GM18907 (cell line): ENCODE data around the gene METTL1.
A peak's percentile ranks its signal among the peaks of the same experiment; 100 is the strongest.

Experiments
- ATAC-seq: cut with Tn5 transposase; IDR thresholded peaks from one replicate; pipeline ENCODE4 v1.9.1; 2021; ENCODE audit warnings: mild to moderate bottlenecking, moderate library complexity; ENCODE audit not compliant: unreplicated experiment

METTL1 gene

DNA sequence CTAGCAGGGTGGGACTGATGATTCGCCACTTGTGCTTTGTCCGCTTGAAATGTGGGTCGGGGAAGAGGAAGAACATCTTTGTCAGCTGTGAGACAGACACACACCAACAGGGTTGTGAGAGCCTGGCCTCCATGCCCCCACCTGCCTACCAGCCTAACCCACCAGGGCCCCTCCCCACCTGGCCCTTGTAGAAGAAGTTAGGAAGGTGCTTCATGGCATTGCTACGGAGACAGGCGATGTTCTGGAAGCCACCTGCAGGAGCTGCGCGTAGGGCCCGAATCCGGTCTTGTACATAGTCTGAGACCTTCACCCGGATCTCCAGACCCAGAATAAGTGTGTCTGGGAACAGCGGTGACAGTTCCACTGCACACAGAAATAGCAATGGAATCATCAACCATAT is 2.3 kb downstream of the METTL1 start:
- ATAC-seq = no peak

DNA sequence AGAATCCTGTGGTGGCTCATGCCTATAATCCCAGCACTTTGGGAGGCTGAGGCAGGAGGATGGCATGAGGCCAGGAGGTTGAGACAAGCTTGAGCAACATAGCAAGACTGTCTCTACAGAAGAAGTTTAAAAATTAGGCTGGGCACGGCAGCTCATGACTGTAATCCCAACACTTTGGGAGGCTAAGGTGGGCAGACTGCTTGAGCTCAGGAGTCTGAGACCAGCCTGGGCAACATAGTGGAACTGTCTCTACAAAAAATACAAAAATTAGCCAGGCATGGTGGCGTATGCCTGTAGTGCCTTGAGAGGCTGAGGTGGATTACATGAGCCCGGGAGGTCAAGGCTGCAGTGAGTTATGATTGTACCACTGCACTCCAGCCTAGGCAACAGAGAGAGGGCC is 4.0 kb downstream of the METTL1 start:
- ATAC-seq = no peak

DNA sequence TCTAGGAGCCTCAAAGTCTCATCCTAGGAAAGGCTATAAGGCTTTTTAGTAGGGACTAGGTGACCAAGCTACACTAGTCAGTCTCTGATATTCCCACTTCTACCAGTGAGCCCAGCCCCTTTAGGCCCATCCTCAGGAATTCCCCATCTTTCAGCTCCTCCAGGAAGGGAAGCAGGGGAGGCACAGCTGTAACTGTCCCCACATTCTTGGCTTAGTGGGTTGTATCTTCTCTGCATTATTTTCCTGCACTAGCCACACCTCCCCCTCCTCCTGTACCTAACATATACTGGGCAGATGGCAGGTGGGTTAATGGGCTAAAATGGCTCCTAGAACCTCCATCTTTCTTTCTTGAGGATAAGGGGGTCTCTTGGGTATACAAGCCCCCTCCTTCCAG is 4.6 kb downstream of the METTL1 start:
- no peak for ATAC-seq

DNA sequence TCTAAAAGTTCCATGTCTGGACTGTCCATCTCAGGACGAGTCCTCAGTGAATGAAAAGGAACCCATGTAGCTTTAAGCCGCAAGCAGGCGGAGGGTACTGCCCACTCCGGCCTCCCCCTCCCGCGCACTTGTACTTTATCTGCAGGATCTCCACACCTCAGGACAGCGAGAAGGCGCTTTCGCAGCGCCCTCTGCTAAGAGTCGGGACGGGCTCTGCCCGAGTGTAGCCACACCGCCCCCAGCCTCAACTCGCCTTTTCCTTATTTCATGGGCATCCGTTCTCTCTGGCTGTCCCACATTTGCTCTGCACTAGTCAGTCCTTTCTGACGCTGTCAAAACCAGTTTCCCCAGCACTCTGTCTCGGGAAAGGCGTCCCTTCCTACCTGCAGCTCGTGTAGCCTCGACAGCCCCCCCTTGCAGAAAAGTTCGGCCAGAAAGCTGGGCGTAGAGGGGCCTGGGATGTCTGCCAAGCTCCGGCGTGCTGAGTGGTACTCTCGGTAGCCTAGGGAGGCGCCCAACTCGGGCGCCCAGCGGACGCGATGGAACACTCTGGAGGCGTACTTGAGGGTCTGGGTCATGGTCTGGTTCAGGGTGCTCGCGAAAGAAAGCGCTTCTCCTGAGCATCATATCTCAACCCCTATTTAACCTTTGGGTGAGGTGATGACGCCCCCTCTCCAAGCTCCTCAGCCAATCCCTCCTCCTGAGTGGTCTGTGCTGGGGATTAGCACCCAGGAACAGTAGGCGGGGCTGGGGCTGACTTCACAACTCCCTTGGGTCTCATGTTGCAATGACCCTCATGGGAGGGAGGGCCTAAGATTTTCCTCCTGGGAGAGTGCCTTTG is 5.2 kb downstream of the METTL1 start, which contains the start of gene CYP27B1:
Gene CYP27B1 (minus strand): TSS at position 615 of the 841 bp plus-strand sequence. CDS start 37 bp downstream, at position 578.
- no peak for ATAC-seq

DNA sequence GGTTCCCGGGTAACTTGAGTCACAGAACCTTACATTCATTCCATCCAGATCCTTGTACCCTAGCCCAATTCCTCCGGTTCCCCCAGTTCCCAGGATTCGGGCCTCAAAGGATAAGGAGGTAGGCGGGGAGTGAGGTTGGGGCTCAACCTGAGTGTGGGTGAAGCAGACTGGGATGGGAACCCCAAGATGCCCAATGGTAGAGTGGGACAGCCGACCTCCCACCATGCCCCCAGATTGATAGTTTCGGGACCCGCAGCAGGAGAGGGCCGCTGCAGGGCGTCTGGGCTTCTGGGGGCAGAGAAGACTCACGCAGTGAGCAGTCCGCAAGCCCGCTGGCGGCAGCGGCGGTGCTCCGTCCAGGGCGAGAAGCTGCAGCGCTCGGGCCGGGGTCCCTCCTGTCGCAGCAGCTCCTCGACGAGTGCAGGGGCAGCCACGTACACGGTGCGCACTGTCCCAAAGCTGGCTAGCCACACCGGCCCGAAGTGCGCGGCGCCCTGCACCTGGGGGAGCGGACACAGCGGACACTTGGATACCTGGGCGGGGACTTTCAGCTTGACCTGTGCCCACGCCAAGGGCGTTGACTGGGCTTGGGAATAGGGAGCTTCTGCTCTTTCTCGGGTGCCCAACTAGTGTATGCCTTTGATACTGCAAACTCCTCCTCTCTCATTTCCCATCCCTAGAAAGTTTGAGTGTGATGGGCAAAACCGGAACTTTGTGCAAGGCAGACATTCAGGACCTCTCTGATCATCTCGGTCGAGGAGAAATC is 6.0 kb downstream of the METTL1 start:
- peak; percentile 6 for ATAC-seq

DNA sequence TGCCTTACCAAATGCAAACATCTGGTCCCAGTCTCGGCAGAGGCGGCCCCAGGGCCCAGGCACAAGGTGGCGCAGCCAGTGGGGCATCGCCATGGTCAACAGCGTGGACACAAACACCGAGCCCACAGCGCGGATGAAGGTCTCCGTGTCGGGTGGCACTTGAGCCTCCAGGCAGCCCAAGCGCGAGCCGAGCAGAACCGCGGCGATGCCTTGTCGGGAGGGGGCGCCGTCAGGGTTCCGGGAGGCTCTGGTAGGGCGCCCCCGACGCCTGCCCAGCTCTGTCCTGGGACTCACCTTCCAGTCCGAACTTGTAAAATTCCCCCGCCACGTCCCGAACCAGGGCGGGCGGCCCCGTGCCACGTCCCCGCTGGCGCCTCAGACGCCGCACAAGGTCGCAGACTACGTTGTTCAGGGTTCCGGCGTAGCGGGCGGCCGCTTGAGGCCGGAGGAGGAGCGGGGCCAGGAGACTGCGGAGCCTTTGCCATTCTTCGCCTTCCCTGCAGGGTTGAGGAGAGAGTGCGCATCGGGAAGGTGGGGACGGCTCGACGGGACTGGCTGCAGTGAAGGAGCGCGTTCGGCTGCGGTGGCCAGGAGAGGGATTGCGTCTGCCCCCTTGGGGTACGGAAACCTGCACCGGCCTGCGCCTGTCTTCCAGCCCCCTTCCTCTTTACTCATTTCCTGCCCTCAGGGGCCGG is 6.8 kb downstream of the METTL1 start:
- ATAC-seq = peak; percentile 60

DNA sequence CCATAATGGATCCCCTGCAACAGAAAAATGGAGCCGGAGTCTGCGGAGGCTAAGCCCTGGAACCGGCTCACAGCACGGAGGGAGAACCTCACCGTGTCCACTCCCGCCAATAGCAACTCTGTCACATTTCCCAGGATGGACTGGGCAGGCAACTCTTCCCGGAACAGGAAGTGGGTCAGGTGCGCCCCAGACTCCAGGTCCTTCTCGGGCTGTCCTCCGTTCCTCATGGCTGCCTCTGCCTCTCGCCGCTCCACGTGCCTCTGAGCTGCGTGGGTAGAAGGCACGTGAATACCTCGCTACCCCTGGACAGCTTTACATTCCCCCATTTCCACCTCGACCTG is 7.3 kb downstream of the METTL1 start:
- ATAC-seq = no peak

DNA sequence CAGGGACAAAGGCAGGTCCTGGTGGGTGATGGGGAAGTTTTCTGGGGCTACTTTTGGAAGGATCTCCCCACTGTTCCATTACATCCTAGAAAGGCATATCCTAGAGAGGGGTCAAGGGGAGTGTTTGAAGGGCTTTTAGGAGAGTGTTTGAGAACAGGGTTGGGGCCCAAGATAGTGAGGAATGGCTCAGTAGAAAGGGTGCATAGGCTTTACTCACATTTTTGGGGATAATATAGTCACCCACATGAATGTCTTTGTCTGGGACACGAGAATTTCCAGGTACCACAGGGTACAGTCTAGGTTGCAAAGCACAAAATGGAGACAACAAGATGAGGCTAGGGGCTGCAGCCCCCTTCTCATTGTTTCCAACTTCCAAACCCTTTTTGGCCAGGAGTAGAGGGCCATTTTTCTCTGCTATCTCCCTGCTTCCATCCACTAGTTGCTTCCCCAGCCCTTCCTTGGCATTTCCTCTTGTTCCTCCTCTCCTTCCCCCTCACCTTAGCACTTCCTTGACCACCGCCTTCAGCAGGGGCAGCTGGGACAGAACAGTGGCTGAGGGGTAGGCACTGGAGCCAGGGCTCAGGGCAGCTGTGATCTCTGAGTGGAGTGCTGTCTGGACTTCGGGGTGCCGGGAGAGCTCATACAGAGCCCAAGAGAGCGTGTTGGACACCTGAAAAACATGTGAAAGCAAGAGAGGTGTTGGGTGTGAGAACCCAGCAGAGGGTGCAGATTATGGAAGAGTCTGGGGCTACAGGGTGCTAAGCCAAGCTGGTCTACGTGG is 7.8 kb downstream of the METTL1 start:
- ATAC-seq = no peak

DNA sequence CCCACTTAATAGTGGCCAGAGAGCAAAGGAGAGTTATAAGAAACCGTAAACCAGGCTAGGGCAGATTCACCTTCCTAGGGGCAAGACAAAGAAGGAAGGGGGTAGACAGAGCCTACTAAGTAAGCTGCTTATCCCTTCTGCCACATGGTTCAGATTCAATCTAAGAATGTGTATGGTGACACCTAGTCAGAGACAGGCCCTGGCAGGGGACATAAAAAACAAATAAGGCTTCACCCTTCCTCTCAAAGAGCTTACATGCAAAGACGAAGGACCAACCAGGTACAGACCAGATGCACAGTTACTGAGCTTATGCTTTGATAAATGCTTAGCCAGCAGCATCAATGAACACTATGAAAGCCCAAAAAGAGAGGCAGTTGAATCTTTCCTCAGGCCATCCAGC is 9.4 kb downstream of the METTL1 start:
- no peak for ATAC-seq

DNA sequence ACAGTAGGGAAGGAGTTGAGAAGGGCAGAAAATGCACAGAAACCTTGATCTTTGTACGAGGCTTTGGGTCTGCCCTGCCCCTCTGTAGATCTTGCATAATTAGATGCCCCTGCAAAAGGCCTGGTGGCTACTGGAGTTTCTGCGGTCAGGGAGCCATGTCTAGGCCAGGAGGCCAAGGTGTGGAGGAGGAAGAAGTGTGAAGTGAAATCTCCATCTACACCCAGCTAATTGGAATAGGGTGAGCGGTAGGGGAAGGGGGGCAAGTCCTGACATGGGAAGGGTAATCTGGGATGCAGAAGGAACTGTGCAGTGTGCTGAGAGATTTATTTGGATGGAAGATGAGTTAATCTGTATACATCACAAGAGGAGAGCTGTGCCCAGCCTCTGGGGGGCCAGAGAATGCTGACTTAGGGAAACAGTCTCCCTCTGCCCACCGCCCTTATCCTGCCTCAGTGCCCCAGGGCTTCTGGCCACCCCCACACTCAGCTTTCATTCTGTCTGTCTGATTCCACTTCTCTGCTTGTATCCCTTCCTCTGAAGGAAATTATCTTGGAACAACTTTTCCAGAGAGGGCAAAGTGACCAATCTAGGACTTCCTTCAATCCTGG is 10.4 kb downstream of the METTL1 start:
- ATAC-seq = no peak

DNA sequence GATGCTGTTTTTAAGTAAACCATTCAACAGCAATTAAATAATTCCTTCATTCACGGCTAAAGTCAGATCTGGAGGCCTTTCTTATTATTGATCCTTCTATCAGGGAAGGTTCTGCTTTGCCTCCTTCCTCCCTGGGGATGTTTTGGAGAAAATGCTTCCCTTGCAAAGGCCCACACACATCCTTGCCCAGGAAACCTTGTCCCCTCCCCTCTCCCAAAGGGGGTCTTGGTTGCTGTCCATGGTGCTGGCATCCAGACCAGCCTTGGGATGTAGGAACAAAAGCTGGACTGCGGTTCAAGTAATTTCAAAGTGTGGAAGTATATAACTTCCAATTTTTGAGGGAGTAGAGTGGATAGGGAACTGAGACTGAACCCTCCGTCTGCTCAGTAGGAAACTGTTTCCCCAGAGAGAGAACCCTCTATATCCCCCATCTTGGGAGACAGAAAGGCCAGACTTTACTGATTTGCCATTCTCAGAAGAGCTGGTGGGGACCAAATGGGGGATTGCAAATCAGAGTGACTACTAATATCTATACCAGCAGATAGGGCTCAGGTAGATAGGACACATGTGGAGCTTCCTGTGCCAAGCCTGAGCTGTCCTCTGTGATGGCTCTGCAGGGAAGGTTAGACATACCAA is 11.4 kb downstream of the METTL1 start:
- ATAC-seq = no peak

DNA sequence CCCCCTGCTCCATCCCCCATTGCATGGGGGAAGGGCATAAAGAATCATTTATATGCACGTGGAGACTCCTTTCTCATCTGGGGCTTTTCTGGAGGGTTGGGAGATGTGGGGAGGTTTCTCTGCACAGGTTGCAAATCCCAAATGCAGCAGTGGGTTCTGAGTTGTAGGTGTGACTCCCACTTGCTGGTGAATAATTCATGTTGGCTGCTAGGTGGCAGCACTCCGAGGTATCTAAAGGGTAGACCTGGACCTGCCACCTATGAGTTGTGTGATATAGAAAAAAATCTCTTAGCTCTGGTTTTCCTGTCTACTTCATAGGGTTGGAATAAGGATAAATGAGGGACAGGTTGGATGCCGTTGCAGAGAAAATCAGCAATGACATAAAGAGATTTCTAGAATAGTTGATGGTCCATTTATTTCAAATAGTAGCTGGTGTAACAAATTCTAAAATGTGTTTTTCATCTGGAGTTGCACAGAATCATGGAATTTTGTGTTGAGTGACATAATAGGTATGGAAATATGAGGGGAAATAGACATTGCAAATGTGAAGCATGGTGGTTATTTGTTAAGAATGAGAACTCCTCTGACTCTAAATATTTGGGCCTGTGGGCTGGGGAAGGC is 12.4 kb downstream of the METTL1 start:
- no peak for ATAC-seq

DNA sequence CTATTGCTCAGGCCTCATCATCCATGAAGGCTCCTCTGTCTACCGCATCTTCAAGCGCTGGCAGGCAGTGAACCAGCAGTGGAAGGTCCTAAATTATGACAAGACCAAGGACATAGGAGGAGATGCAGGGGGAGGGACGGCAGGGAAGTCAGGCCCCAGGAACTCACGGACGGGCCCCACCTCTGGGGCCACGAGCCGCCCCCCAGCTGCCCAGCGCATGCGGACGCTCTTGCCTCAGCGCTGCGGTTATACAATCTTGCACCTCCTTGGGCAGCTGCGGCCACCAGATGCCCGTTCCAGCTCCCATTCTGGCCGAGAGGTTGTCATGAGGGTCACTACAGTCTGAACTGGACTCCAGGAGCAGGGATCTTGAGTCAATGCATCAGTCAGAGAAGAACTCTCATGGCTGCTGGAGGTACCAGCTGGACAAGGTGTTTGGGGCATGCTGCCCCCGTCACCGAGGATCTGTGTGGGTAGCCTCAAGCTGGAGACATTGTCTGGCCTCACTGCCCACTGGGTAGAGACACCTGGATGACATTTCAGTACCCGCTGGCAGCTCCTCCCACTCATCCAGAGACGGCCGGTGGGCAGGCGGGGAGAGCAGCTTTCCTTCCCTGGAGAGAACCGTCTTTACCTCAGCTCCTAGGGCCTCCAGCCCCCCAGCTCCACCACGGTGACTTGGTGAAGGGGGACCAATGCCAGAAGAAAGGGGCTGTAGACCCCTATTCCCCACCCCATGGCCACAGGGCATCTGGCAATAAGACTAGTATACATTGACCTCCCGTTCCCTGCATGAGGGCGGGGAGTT is 13.1 kb downstream of the METTL1 start:
- no peak for ATAC-seq

DNA sequence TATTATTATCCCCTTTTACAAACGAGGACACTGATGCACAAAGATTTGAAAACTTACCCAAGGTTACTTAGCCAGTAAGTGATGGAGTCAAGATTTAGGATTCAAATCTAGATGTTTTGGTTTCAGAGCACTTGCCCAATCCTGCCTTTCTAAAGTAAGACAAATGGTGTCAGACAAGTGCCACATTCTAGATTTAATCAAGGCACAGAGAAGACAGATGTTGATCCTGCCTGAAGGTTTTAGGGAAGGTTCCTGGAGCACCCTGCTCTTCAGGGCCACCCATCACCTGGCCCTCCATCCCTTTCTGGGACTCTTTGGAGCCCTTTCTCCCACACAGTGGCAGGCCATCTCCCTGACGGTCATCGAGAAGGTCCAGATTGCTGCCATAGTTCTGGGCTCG is 14.1 kb downstream of the METTL1 start:
- no peak for ATAC-seq

DNA sequence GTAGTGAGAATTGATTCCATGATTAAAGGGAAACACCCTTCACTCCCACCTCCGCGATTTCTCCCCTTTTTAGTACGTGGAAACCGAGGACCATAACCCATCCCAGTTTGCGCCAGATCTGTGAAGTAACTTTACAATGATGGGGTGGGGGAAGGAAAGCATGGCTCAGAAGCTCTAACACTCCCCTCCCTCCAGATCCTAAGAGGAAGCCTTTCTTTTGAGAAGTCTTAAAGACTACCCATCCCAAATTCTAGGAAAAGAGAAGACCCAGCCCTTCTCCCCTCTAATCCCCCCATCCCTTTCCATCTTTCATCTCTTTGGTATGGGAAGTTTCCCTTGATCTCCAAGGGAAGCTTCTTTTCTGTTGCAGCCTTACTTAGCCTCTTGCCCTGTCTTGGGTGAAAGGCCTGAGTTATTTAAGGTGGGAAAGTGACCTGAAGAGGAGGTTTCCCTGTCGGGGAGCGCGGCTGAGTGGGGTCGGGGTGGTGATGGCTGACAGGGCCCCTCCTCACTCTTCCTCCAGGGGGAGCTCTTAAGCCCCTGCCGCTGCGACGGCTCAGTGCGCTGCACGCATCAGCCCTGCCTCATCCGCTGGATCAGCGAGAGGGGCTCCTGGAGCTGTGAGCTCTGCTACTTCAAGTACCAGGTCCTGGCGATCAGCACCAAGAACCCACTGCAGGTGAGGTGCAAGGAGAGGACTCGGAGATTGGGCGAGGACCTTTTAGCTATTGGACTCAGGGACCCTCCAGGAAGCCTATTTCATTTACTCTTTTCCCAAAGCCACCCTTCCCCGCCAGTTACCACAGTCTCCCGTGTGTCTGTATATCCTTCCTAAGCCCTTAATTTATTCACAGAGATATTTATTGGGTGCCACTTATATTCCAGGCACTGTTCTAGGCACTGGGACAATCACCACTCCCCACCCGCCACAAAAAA is 15.2 kb downstream of the METTL1 start:
- ATAC-seq = no peak

DNA sequence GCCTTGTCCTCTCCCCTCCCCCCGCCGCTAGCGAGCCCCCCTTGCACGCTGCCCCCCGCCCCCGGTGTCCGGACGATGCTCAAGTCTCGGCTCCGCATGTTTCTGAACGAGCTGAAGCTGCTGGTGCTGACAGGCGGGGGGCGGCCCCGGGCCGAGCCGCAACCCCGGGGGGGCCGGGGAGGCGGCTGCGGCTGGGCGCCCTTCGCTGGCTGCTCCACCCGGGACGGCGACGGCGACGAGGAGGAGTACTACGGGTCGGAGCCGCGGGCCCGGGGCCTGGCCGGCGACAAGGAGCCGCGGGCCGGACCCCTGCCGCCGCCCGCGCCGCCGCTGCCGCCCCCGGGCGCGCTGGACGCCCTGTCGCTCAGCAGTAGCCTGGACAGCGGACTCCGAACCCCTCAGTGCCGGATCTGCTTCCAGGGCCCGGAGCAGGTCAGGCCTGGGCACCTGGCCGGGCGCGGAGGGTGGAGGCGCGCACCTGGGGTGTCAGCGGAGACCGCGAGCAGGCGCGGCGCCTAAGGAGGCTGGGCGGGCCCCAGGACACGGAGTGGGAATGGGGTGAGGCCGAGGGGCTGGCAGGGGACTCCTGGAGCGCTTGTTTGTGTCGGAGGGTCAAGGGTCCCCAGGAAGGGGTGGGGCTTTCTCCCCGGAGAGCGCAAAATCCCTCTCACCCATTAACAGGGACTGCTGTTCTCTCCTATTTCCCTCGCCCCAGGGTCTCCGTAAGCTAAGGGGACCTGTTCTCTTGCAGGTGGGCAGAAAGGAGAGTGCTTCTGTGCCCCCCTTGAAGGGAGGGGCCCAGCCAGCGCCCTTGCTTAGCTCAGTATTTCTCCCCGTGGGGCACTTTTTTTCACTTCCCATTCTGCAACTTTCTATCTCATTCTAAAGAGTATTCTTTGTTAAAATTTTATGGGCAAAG is 16.2 kb downstream of the METTL1 start:
- no peak for ATAC-seq

DNA sequence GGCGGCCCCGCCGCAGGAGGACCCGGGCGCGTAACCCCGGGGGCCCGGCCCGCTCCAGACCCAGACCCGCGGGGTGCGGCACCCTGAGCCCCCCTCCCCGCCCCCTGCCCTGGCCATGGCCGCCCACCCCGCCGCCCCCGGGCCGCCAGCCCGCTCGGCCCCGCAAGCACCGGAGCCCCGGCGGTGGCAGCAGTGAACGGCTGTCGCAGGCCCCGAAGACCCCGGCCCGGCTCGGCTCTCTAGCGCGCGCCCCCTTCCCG is 16.8 kb downstream of the METTL1 start:
- ATAC-seq = no peak
